Measurements from ENCODE around the gene MEGF11.
"Not testable (repeated sequence)": the region's sequence is repeated elsewhere in the genome, so short reads cannot be mapped to it uniquely, and the experiment has no call there.

GRCh38 chr15:66262837-66263236 lies 9.3 kb upstream of the MEGF11 start:
- not testable (repeated sequence) for TF ChIP-seq CTCF (IDR thresholded peaks at IDR 0.05; ENCODE audit: low read length); EZH2 (IDR thresholded peaks at IDR 0.05; ENCODE audit: borderline replicate concordance, low read length)
